Measurements from ENCODE around the gene SLX4IP.

Gene SLX4IP

GRCh38 chr20:10538768-10539167 lies 103.7 kb downstream of the SLX4IP start:
- no peaks in the 10 kb centered on the region for H3K36me3 ChIP-seq (ENCODE audit: control insufficient read depth, insufficient read depth, low read length)
- peaks cover 13% of the 10 kb centered on the region for H3K4me1 ChIP-seq (ENCODE audit: control insufficient read depth, insufficient read depth, low read length)
- no peaks in the 10 kb centered on the region for H3K9me3 ChIP-seq (ENCODE audit: control insufficient read depth, low read length)
- H3K4me3 ChIP-seq (ENCODE audit: low read length), result no peak overlapping the region
- no peak overlapping the region for H3K9ac ChIP-seq (ENCODE audit: low read length)
- no peaks in the 10 kb centered on the region for H3K27me3 ChIP-seq (ENCODE audit: control insufficient read depth, insufficient read depth, low read length)

GRCh38 chr20:10539818-10540553 lies 104.9 kb downstream of the SLX4IP start:
- no peak overlapping the region for H3K4me3 ChIP-seq (ENCODE audit: low read length)
- no peak overlapping the region for H3K9ac ChIP-seq (ENCODE audit: low read length)
- no peaks in the 10 kb centered on the region for H3K27me3 ChIP-seq (ENCODE audit: control insufficient read depth, insufficient read depth, low read length)
- H3K9me3 ChIP-seq (ENCODE audit: control insufficient read depth, low read length), result no peaks in the 10 kb centered on the region
- H3K36me3 ChIP-seq (ENCODE audit: control insufficient read depth, insufficient read depth, low read length), result no peaks in the 10 kb centered on the region
- H3K4me1 ChIP-seq (ENCODE audit: control insufficient read depth, insufficient read depth, low read length), result peaks cover 13% of the 10 kb centered on the region

- Histone ChIP-seq H3K27me3 (ENCODE audit: control insufficient read depth, insufficient read depth, low read length) (no peaks in the 10 kb centered on the region), H3K4me1 (ENCODE audit: control insufficient read depth, insufficient read depth, low read length) (peaks cover 13% of the 10 kb centered on the region), H3K9ac (ENCODE audit: low read length) (no peak overlapping the region), H3K36me3 (ENCODE audit: control insufficient read depth, insufficient read depth, low read length) (no peaks in the 10 kb centered on the region), H3K9me3 (ENCODE audit: control insufficient read depth, low read length) (no peaks in the 10 kb centered on the region), H3K4me3 (ENCODE audit: low read length) (no peak overlapping the region)
Observed at GRCh38 chr20:10540636-10541493, 105.8 kb downstream of the SLX4IP start.

GRCh38 chr20:10541668-10542411 lies 106.7 kb downstream of the SLX4IP start:
- Histone ChIP-seq H3K9ac (ENCODE audit: low read length) (no peak overlapping the region), H3K27me3 (ENCODE audit: control insufficient read depth, insufficient read depth, low read length) (no peaks in the 10 kb centered on the region), H3K4me3 (ENCODE audit: low read length) (no peak overlapping the region), H3K36me3 (ENCODE audit: control insufficient read depth, insufficient read depth, low read length) (no peaks in the 10 kb centered on the region), H3K9me3 (ENCODE audit: control insufficient read depth, low read length) (no peaks in the 10 kb centered on the region), H3K4me1 (ENCODE audit: control insufficient read depth, insufficient read depth, low read length) (peaks cover 13% of the 10 kb centered on the region)

GRCh38 chr20:10542442-10542841 lies 107.3 kb downstream of the SLX4IP start:
- H3K4me3 ChIP-seq (ENCODE audit: low read length), result no peak overlapping the region
- H3K9ac ChIP-seq (ENCODE audit: low read length), result no peak overlapping the region
- H3K9me3 ChIP-seq (ENCODE audit: control insufficient read depth, low read length), result no peaks in the 10 kb centered on the region
- H3K36me3 ChIP-seq (ENCODE audit: control insufficient read depth, insufficient read depth, low read length), result no peaks in the 10 kb centered on the region
- H3K4me1 ChIP-seq (ENCODE audit: control insufficient read depth, insufficient read depth, low read length), result peaks cover 13% of the 10 kb centered on the region
- no peaks in the 10 kb centered on the region for H3K27me3 ChIP-seq (ENCODE audit: control insufficient read depth, insufficient read depth, low read length)

GRCh38 chr20:10543480-10543879 lies 108.4 kb downstream of the SLX4IP start:
- peaks cover 13% of the 10 kb centered on the region for H3K4me1 ChIP-seq (ENCODE audit: control insufficient read depth, insufficient read depth, low read length)
- no peaks in the 10 kb centered on the region for H3K36me3 ChIP-seq (ENCODE audit: control insufficient read depth, insufficient read depth, low read length)
- no peak overlapping the region for H3K4me3 ChIP-seq (ENCODE audit: low read length)
- no peaks in the 10 kb centered on the region for H3K9me3 ChIP-seq (ENCODE audit: control insufficient read depth, low read length)
- no peak overlapping the region for H3K9ac ChIP-seq (ENCODE audit: low read length)
- H3K27me3 ChIP-seq (ENCODE audit: control insufficient read depth, insufficient read depth, low read length), result no peaks in the 10 kb centered on the region

- Histone ChIP-seq H3K27me3 (ENCODE audit: control insufficient read depth, insufficient read depth, low read length) (no peaks in the 10 kb centered on the region), H3K36me3 (ENCODE audit: control insufficient read depth, insufficient read depth, low read length) (no peaks in the 10 kb centered on the region), H3K4me1 (ENCODE audit: control insufficient read depth, insufficient read depth, low read length) (peaks cover 15% of the 10 kb centered on the region)
Observed at GRCh38 chr20:10547276-10548114, 112.4 kb downstream of the SLX4IP start.

GRCh38 chr20:10549511-10549910 lies 114.4 kb downstream of the SLX4IP start:
- H3K4me1 ChIP-seq (ENCODE audit: control insufficient read depth, insufficient read depth, low read length), result peaks cover 20% of the 10 kb centered on the region
- no peaks in the 10 kb centered on the region for H3K36me3 ChIP-seq (ENCODE audit: control insufficient read depth, insufficient read depth, low read length)
- no peaks in the 10 kb centered on the region for H3K27me3 ChIP-seq (ENCODE audit: control insufficient read depth, insufficient read depth, low read length)
- H3K4me3 ChIP-seq (ENCODE audit: low read length), result no peak overlapping the region
- H3K9ac ChIP-seq (ENCODE audit: low read length), result no peak overlapping the region
- no peaks in the 10 kb centered on the region for H3K9me3 ChIP-seq (ENCODE audit: control insufficient read depth, low read length)

More at GRCh38 chr20:10547276-10548114, 112.4 kb downstream of the SLX4IP start:
- no peaks in the 10 kb centered on the region for H3K9me3 ChIP-seq (ENCODE audit: control insufficient read depth, low read length)
- H3K9ac ChIP-seq (ENCODE audit: low read length), result no peak overlapping the region
- H3K4me3 ChIP-seq (ENCODE audit: low read length), result no peak overlapping the region

GRCh38 chr20:10550204-10551118 lies 115.4 kb downstream of the SLX4IP start:
- no peak overlapping the region for H3K9ac ChIP-seq (ENCODE audit: low read length)

GRCh38 chr20:10551732-10552724 lies 116.9 kb downstream of the SLX4IP start:
- Histone ChIP-seq H3K36me3 (ENCODE audit: control insufficient read depth, insufficient read depth, low read length) (no peaks in the 10 kb centered on the region), H3K4me3 (ENCODE audit: low read length) (no peak overlapping the region), H3K4me1 (ENCODE audit: control insufficient read depth, insufficient read depth, low read length) (peaks cover 26% of the 10 kb centered on the region), H3K27me3 (ENCODE audit: control insufficient read depth, insufficient read depth, low read length) (no peaks in the 10 kb centered on the region), H3K9me3 (ENCODE audit: control insufficient read depth, low read length) (no peaks in the 10 kb centered on the region), H3K9ac (ENCODE audit: low read length) (no peak overlapping the region)

More at GRCh38 chr20:10550204-10551118, 115.4 kb downstream of the SLX4IP start:
- Histone ChIP-seq H3K36me3 (ENCODE audit: control insufficient read depth, insufficient read depth, low read length) (no peaks in the 10 kb centered on the region), H3K9me3 (ENCODE audit: control insufficient read depth, low read length) (no peaks in the 10 kb centered on the region), H3K27me3 (ENCODE audit: control insufficient read depth, insufficient read depth, low read length) (no peaks in the 10 kb centered on the region), H3K4me1 (ENCODE audit: control insufficient read depth, insufficient read depth, low read length) (peaks cover 20% of the 10 kb centered on the region), H3K4me3 (ENCODE audit: low read length) (no peak overlapping the region)

Measured in mucosa of stomach (tissue), 1 donor.